ENCODE results near the gene RIF1.
"Not testable (repeated sequence)": the region's sequence is repeated elsewhere in the genome, so short reads cannot be mapped to it uniquely, and the experiment has no call there.

Gene RIF1

GRCh38 chr2:151409601-151410484 lies at the start of gene RIF1:
TSS of gene RIF1 (plus strand) at chr2:151409902. CDS start at chr2:151410424, 522 bp downstream.
- peak; percentile 85 for DNase-seq

- DNase-seq, result no peak
Observed at GRCh38 chr2:151361674-151362370, 47.9 kb upstream of the RIF1 start.

- DNase-seq, result no peak
Observed at GRCh38 chr2:151363709-151364108, 46.0 kb upstream of the RIF1 start.

GRCh38 chr2:151367571-151367970 lies 42.1 kb upstream of the RIF1 start:
- no peak for DNase-seq

GRCh38 chr2:151374436-151374835 lies 35.3 kb upstream of the RIF1 start:
- DNase-seq, result no peak

GRCh38 chr2:151379169-151379568 lies 30.5 kb upstream of the RIF1 start:
- no peak for DNase-seq

GRCh38 chr2:151380580-151381235 lies 29.0 kb upstream of the RIF1 start:
- no peak for DNase-seq

GRCh38 chr2:151381266-151381665 lies 28.4 kb upstream of the RIF1 start:
- no peak for DNase-seq

- DNase-seq, result no peak
Observed at GRCh38 chr2:151388011-151388410, 21.7 kb upstream of the RIF1 start.

- DNase-seq, result no peak
Observed at GRCh38 chr2:151391436-151391835, 18.3 kb upstream of the RIF1 start.

GRCh38 chr2:151394509-151394908 lies 15.2 kb upstream of the RIF1 start:
- no peak for DNase-seq

- DNase-seq, result no peak
Observed at GRCh38 chr2:151395509-151396374, 14.0 kb upstream of the RIF1 start.

GRCh38 chr2:151399981-151400380 lies 9.7 kb upstream of the RIF1 start:
- no peak for DNase-seq

GRCh38 chr2:151401149-151401548 lies 8.6 kb upstream of the RIF1 start:
- no peak for DNase-seq

- DNase-seq, result no peak
Observed at GRCh38 chr2:151403914-151404313, 5.8 kb upstream of the RIF1 start.

- DNase-seq, result no peak
Observed at GRCh38 chr2:151405376-151405775, 4.3 kb upstream of the RIF1 start.

- no peak for DNase-seq
Observed at GRCh38 chr2:151407281-151407680, 2.4 kb upstream of the RIF1 start.

- DNase-seq, result no peak
Observed at GRCh38 chr2:151408788-151409600, 708 bp upstream of the RIF1 start.

GRCh38 chr2:151410485-151410834 lies 758 bp downstream of the RIF1 start:
- DNase-seq, result peak; percentile 4

GRCh38 chr2:151417650-151418049 lies 7.9 kb downstream of the RIF1 start:
- DNase-seq, result no peak

- not testable (repeated sequence) for DNase-seq
Observed at GRCh38 chr2:151421681-151422080, 12.0 kb downstream of the RIF1 start.

GRCh38 chr2:151422917-151423439 lies 13.3 kb downstream of the RIF1 start:
- DNase-seq, result no peak
